ENCODE data around the gene UQCRFS1. TPM values are rescaled to one million over a fixed set of nuclear protein-coding genes. Genes with fewer than 3 reads are reported as not detected.
"Not testable (repeated sequence)": the region's sequence is repeated elsewhere in the genome, so short reads cannot be mapped to it uniquely, and the experiment has no call there.

Gene UQCRFS1
- total RNA-seq, 4 donors from 2014 or later, result 25.4 to 37.5 (median 32.9) TPM

DNA sequence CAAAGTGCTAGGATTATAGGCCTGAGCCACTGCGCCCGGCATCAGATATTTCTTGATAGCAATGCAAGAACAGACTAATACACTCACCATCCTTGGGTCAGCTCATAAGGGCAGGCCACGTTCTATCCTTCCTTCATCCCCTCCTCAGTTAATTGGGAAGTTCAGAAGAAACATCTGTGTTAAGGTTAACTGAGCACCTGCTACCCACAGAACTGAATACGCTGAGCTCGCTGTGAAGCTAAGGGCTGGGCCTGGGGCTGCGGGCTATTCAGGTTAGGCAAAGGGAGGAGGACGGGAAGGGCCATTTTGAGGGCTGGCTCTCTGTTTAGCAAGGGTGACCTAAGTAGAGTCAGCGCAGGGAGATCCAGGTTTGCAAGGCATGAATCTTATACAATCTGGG is 43.0 kb upstream of the UQCRFS1 start:
- TF ChIP-seq, protein P1, sequence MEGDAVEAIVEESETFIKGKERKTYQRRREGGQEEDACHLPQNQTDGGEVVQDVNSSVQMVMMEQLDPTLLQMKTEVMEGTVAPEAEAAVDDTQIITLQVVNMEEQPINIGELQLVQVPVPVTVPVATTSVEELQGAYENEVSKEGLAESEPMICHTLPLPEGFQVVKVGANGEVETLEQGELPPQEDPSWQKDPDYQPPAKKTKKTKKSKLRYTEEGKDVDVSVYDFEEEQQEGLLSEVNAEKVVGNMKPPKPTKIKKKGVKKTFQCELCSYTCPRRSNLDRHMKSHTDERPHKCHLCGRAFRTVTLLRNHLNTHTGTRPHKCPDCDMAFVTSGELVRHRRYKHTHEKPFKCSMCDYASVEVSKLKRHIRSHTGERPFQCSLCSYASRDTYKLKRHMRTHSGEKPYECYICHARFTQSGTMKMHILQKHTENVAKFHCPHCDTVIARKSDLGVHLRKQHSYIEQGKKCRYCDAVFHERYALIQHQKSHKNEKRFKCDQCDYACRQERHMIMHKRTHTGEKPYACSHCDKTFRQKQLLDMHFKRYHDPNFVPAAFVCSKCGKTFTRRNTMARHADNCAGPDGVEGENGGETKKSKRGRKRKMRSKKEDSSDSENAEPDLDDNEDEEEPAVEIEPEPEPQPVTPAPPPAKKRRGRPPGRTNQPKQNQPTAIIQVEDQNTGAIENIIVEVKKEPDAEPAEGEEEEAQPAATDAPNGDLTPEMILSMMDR (IDR thresholded peaks at IDR 0.05), result no peak
- ATAC-seq (ENCODE audit: low FRiP score) (no peak), DNase-seq (ENCODE audit: low spot score) (no peak)

DNA sequence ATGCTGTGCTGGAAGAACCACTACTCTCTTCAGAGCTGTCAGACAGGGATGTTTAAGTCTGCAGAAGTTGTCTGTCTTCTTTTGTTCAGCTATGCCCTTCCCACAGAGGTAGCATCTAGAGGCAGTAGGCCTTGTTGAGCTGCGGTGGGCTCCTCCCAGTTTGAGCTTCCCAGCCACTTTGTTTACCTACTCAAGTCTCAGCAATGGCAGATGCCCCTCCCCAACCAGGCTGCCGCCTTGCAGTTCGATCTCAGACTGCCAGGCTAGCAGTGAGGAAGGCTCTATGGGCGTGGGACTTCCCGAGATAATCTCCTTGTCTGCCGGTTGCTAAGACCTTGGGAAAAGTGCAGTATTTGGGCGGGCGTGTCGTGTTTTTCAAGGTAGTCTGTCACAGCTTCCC is 42.1 kb upstream of the UQCRFS1 start:
- DNase-seq (ENCODE audit: low spot score), result no peak
- TF ChIP-seq, protein P1 (IDR thresholded peaks at IDR 0.05), result no peak
- ATAC-seq (ENCODE audit: low FRiP score), result no peak

DNA sequence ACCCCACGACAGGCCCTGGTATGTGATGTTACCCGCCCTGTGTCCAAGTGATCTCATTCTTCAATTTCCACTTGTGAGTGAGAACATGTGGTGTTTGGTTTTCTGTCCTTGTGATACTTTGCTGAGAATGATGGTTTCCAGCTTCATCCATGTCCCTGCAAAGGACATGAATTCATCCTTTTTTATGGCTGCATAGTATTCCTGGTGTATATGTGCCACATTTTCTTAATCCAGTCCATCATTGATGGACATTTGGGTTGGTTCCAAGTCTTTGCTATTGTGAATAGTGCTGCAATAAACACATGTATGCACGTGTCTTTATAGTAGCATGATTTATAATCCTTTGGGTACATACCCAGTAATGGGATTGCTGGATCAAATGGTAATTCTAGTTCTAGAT is 36.8 kb upstream of the UQCRFS1 start:
- ATAC-seq (ENCODE audit: low FRiP score); DNase-seq (ENCODE audit: low spot score): not testable (repeated sequence)

DNA sequence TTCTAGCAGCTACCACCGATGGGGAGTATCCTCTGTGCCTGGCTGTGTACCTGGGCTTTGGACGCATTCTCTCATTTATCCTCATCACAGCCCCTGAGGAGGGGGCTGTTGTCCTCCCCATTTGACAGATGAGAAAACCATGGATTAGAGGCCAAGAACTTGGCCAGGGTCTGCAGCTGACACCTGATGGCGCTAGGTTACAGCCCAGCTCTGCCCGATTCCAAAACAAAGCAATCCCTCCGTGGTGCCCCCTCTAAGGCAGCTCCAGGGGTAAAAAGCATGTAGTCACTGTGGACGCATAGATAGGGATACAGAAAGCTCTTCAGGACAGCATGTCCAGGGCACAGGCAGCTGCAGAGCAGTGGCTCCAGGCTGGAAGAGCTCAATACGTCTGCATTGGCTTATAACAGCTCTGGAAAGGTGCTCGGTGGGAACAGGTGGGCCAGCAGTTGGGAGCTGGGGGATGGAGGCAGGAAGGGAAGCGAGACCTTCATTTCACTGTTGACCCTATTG is 35.4 kb upstream of the UQCRFS1 start:
- TF ChIP-seq, protein P1 (IDR thresholded peaks at IDR 0.05), result no peak
- DNase-seq (ENCODE audit: low spot score), result no peak
- no peak for ATAC-seq (ENCODE audit: low FRiP score)

DNA sequence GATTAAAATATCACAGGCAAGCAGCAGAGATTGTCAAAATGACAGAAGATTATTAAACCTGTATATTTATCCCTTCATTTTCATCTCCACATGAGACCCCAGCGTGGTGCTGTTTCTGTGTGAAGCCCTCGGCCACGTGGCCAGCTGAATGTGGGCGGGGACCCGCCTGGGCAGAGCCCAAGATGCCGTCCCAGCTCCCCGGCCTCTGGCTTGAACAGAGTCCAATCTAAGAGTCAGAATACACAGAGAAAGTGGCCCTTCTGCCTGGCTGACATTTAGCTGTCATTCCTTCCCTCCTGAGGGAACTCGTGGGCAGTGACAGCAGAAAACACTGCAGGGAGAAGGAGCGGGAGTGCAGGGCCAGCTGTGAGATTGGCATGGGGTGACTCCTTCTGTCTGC is 34.9 kb upstream of the UQCRFS1 start:
- TF ChIP-seq, protein P1 (IDR thresholded peaks at IDR 0.05), result no peak
- ATAC-seq (ENCODE audit: low FRiP score) (no peak), DNase-seq (ENCODE audit: low spot score) (no peak)

DNA sequence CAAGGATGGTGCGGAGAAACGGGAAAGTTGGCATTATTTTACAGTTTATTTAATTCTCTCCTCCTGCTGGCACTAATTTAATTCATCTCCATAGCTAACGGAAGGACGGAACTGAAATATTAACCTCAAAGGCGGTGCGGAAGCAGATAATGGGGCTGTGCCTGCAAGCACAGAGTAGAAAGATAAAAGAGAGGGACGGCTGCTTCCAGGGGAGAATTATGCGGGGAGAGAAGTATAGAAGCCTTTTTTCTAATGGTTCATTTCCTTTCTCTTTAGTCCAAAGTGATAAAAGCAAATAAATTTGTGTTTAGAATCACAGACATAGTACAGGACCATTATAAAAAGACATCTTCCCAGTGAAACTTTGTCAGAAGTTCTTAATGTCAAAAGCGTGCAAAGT is 34.5 kb upstream of the UQCRFS1 start:
- ATAC-seq (ENCODE audit: low FRiP score), result no peak

DNA sequence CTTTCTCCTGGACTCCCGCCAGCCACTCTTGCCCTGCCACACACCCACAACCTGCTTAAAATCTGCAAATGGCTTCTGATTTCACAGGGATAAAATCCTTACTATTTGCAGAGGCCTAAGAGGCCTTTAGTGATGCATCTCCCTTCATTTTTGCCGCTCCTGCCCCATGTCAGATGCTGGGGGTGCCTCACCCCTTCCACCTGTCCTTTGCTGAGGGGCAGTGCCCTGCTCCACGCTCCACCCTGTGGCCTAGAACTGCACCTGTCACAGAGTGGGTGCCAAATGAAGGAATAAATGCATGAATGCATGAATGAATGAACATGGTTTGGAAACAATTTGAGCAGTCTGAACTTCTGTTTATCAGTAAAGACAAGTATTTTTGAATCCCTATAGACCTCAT is 34.1 kb upstream of the UQCRFS1 start:
- ATAC-seq (ENCODE audit: low FRiP score), result no peak
- TF ChIP-seq, protein P1 (IDR thresholded peaks at IDR 0.05), result no peak
- DNase-seq (ENCODE audit: low spot score), result no peak

More for the DNA sequence above, 34.5 kb upstream of the UQCRFS1 start:
- TF ChIP-seq, protein P1 (IDR thresholded peaks at IDR 0.05), result no peak
- no peak for DNase-seq (ENCODE audit: low spot score)

DNA sequence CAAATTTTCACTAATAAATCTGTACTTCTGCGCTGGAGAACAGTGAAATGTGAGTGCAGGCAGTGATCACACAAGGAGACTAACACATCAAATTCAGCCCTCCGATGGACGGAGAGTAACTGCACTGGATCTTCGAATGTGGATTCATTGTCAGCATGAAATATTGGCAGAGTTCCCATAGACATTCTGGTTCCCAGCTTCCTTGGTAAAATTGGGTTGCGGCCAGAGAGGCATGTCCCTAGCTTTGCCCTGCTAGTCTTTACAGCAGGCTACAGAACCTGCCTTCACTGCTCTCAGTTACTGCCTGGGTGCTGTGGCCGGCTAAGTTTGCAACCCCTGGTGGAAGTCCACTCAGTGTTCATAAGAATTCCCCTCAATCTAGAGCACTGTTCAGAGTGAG is 32.3 kb upstream of the UQCRFS1 start:
- no peak for ATAC-seq (ENCODE audit: low FRiP score)
- TF ChIP-seq, protein P1 (IDR thresholded peaks at IDR 0.05), result no peak
- no peak for DNase-seq (ENCODE audit: low spot score)

Measured in omental fat pad (tissue), 4 donors.